H1 (cell line): ENCODE data around the gene UBE2K. TPM values are rescaled to one million over a fixed set of nuclear protein-coding genes. Genes with fewer than 3 reads are reported as not detected.

Experiments used
- HDAC2 ChIP-seq, 2 experiments: fragments of 300-600 bp in 1 of 2; sonication (generic) in 1 of 2; IDR thresholded peaks; 2 replicates each; pipeline ENCODE4 v1.6.1; 2011 to 2012; ENCODE audit warnings: low read depth in 2 of 2, low read length in 2 of 2, mild to moderate bottlenecking in 2 of 2, moderate library complexity in 2 of 2, borderline replicate concordance in 1 of 2, inconsistent platforms in 1 of 2
- PHF8 ChIP-seq: fragments of 200-600 bp; sonication (generic); conservative IDR thresholded peaks from 2 replicates; pipeline ENCODE4 v1.7.1; 2012; ENCODE audit warnings: low read depth, mild to moderate bottlenecking, inconsistent platforms, low read length, moderate library complexity
- TCF12 ChIP-seq: IDR thresholded peaks from 2 replicates; pipeline ENCODE4 v1.6.1; 2011; ENCODE audit warnings: low read depth, mild to moderate bottlenecking, low read length
- polyA plus RNA-seq, 7 experiments: library from polyadenylated mRNA; depleted of rRNA in 3 of 7; stranded (reverse) in 5 of 7; unstranded in 2 of 7; fragments of >200 nt in 5 of 7; fragments of 200-250 nt in 2 of 7; gene quantifications; 1 replicate in 5 of 7; 2 replicates in 1 of 7; 4 replicates in 1 of 7; pipeline versions ENCODE4 v1.2.1 to v1.2.3, GENCODE V29; 2011 to 2013; ENCODE audit warnings: missing spikeins in 2 of 7, mixed read lengths in 2 of 7
- total RNA-seq: library from RNA; stranded (reverse); fragmentation: NEBNext Ultra II Directional; extraction: Animal tissue kit (Norgen Biotek cat#: 25700); gene quantifications from 2 replicates; pipeline ENCODE4 v1.2.1, GENCODE V29; 2021

Gene UBE2K
- total and polyA plus RNA-seq, 2 of the 8 experiments (the other 6 are each of a cell fraction or from before 2014, with no cell fraction given): 53.6 to 174 TPM

DNA sequence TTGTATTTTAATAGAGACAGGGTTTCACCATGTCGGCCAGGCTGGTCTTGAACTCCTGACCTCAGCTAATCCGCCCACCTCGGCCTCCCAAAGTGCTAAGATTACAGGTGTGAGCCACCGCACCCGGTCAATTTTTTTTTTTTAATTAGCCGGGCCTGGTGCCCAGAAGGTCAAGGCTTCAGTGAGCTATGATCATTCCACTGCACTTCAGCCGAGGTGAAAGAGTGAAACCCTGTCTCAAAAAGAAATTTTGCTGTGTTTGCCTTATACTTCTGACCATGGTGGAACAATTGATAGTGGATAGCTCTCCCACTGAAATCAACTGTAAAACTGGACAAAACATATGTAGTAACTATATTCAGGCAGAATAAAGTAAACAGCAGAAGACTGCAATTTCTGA, 35.3 kb upstream of the UBE2K start (continued):
- TF ChIP-seq HDAC2 (IDR thresholded peaks at IDR 0.05; ENCODE audit: borderline replicate concordance in 1 of 2, low read depth in 2 of 2, low read length in 2 of 2) (no peak), TCF12 (no peak), PHF8 (no peak)
- TF ChIP-seq, all 59 proteins: peak for 0
